ENCODE results near the gene GAS6.

The GAS6 gene

DNA sequence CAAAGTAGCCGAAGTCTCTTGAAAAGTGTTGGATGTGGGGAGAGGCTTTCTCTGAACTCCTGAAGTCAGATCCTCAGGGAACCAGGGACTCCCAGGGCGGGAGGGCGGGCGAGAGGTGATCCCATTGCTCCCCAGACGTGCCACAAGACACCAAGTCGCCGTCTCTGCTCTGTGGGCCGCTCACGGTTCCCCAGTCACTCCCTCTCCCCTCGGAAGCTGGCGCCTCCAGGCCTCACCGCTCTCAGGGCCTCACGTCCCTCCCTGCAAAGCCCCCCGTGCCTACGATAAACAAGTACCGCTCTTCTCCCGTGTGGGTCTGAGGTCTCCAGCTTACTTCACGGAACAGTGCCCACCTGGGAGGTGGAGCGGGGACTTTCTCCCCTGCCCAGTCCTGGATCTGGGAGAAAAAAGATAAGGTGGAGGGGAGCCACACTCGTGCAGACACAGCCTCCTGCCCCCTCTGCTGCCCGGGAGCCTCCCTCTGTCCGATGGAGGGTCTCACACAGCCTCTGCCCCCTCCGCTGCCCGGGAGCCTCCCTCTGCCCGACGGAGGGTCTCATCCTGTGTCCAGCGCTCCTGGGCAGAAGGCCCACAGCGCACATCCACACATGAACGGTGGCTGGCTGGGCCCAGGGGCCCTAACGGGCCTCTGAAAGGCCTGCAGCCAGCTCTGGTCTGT lies 50.7 kb downstream of the GAS6 start:
- TF ChIP-seq, protein P1, sequence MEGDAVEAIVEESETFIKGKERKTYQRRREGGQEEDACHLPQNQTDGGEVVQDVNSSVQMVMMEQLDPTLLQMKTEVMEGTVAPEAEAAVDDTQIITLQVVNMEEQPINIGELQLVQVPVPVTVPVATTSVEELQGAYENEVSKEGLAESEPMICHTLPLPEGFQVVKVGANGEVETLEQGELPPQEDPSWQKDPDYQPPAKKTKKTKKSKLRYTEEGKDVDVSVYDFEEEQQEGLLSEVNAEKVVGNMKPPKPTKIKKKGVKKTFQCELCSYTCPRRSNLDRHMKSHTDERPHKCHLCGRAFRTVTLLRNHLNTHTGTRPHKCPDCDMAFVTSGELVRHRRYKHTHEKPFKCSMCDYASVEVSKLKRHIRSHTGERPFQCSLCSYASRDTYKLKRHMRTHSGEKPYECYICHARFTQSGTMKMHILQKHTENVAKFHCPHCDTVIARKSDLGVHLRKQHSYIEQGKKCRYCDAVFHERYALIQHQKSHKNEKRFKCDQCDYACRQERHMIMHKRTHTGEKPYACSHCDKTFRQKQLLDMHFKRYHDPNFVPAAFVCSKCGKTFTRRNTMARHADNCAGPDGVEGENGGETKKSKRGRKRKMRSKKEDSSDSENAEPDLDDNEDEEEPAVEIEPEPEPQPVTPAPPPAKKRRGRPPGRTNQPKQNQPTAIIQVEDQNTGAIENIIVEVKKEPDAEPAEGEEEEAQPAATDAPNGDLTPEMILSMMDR (IDR thresholded peaks at IDR 0.05; ENCODE audit: borderline replicate concordance, extremely low read depth, low read length, poor library complexity, severe bottlenecking): no peak
- TF ChIP-seq EZH2 (IDR thresholded peaks at IDR 0.05; ENCODE audit: borderline replicate concordance, low read depth, low read length, severe bottlenecking): no peak
- H3K4me2 ChIP-seq (ENCODE audit: insufficient read depth, low read length): no peak overlapping the region
- H3K4me3 ChIP-seq (ENCODE audit: low read depth in 1 of 2, low read length in 2 of 2): no peak overlapping the region
- no peak overlapping the region for H3K27ac ChIP-seq (ENCODE audit: low read length)
- H2AFZ ChIP-seq (ENCODE audit: low read depth, low read length): no peak overlapping the region
- DNase-seq (no peak), ATAC-seq (ENCODE audit: insufficient read depth, low read depth) (no peak)
- H3K9ac ChIP-seq (ENCODE audit: low read depth, low read length): no peak overlapping the region
- H3K27me3 ChIP-seq (ENCODE audit: insufficient read depth, low read length, poor library complexity): no peaks in the 10 kb centered on the region
- no peaks in the 10 kb centered on the region for H3K79me2 ChIP-seq (ENCODE audit: insufficient read depth, low read length)
- H4K20me1 ChIP-seq (ENCODE audit: insufficient read depth, low read length): peaks cover 8% of the 10 kb centered on the region
- 0 out of 2 replicates have a peak, but pooled peaks cover 3% of the 10 kb centered on the region for H3K4me1 ChIP-seq (ENCODE audit: insufficient read depth, low read length)
- H3K9me3 ChIP-seq (ENCODE audit: insufficient read depth, low read length, severe bottlenecking): peaks cover 15% of the 10 kb centered on the region
- H3K36me3 ChIP-seq (ENCODE audit: insufficient read depth, low read length): no peaks in the 10 kb centered on the region

DNA sequence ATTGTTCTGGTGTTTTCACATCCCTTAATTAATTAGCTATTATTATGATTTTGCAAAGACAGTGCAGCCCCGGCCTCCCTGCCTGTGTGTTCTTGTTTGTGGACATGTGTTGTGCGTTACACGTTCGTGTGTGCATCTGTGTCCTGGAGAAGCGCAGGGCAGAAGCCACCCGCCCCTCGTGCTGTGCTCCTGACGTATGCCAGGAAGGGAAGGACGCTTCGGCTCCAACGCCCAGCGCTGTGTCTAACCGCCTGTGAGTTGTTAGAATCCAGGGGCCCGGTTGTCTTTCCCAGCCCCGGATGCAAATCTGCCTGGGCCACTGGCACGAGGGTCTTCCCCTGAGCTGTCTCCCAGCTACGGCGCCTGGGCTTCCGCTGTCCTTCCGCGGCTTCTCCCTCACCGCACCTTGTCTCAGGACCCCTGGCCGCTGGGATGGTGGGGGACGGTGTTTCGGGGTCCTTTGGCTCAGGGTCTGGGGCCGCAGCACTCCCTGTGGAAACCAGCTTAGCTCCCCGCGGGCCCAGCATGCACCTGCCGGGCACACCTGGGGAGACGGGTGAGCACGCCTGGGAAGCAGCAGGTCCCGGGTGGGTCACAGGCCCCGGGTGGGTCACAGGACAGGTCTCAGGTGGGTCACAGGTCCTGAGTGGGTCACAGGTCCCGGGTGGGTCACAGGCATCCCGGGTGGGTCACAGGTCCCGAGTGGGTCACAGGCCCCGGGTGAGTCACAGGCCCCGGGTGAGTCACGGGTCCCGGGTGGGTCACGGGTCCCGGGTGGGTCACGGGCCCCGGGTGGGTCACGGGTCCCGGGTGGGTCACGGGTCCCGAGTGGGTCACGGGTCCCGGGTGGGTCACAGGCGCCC lies 51.5 kb downstream of the GAS6 start:
- H3K27ac ChIP-seq (ENCODE audit: low read length): no peak overlapping the region
- no peaks in the 10 kb centered on the region for H3K27me3 ChIP-seq (ENCODE audit: insufficient read depth, low read length, poor library complexity)
- H3K9ac ChIP-seq (ENCODE audit: low read depth, low read length): no peak overlapping the region
- H3K79me2 ChIP-seq (ENCODE audit: insufficient read depth, low read length): no peaks in the 10 kb centered on the region
- H2AFZ ChIP-seq (ENCODE audit: low read depth, low read length): no peak overlapping the region
- H3K4me3 ChIP-seq (ENCODE audit: low read depth in 1 of 2, low read length in 2 of 2): no peak overlapping the region
- H3K36me3 ChIP-seq (ENCODE audit: insufficient read depth, low read length): no peaks in the 10 kb centered on the region
- TF ChIP-seq EZH2 (IDR thresholded peaks at IDR 0.05; ENCODE audit: borderline replicate concordance, low read depth, low read length, severe bottlenecking): no peak
- TF ChIP-seq, protein P1 (IDR thresholded peaks at IDR 0.05; ENCODE audit: borderline replicate concordance, extremely low read depth, low read length, poor library complexity, severe bottlenecking): no peak
- no peak overlapping the region for H3K4me2 ChIP-seq (ENCODE audit: insufficient read depth, low read length)
- ATAC-seq (ENCODE audit: insufficient read depth, low read depth): no peak
- peaks cover 8% of the 10 kb centered on the region for H4K20me1 ChIP-seq (ENCODE audit: insufficient read depth, low read length)
- H3K9me3 ChIP-seq (ENCODE audit: insufficient read depth, low read length, severe bottlenecking): peaks cover 20% of the 10 kb centered on the region
- 0 out of 2 replicates have a peak, but pooled peaks cover 3% of the 10 kb centered on the region for H3K4me1 ChIP-seq (ENCODE audit: insufficient read depth, low read length)
- no peak for DNase-seq

DNA sequence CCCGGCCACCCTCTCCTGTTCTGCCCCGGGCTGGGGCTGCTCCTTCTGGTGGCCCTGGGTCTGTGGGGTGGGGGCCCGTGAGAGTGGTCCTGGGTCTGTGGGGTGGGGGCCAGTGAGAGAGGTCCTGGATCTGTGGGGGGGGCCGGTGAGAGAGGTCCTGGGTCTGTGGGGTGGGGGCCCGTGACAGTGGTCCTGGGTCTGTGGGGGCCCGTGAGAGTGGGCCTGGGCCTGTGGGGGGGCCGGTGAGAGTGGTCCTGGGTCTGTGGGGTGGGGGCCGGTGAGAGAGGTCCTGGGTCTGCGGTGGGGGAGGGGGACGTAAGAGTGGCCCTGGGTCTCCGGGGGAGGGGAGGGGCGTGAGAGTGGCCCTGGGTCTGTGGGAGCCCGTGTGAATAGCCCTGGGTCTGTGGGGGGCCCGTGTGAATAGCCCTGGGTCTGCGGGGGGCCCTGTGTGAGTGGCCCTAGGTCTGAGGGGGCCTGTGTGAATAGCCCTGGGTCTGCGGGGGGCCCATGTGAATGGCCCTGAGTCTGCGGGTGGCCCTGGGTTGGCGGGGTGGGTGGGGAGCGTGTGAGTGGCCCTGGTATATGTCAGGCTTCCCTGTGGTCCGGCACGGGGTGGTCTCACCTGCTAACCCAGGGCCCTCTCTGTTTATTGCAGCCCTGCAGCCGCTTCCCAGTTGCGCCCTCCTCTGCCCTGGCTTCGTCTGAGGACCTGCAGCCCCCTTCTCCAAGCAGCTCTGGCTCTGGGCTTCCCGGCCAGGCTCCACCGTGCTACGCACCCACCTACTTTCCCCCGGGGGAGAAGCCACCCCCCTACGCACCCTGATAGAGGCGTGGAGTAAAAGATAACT lies 52.6 kb downstream of the GAS6 start:
- Histone ChIP-seq H3K36me3 (ENCODE audit: insufficient read depth, low read length) (no peaks in the 10 kb centered on the region), H3K27me3 (ENCODE audit: insufficient read depth, low read length, poor library complexity) (no peaks in the 10 kb centered on the region), H3K9ac (ENCODE audit: low read depth, low read length) (no peak overlapping the region), H2AFZ (ENCODE audit: low read depth, low read length) (no peak overlapping the region), H3K79me2 (ENCODE audit: insufficient read depth, low read length) (no peaks in the 10 kb centered on the region), H4K20me1 (ENCODE audit: insufficient read depth, low read length) (peaks cover 3% of the 10 kb centered on the region; the same call in 1 of the 2 replicates), H3K4me1 (ENCODE audit: insufficient read depth, low read length) (no peaks in the 10 kb centered on the region), H3K4me3 (ENCODE audit: low read depth in 1 of 2, low read length in 2 of 2) (no peak overlapping the region), H3K4me2 (ENCODE audit: insufficient read depth, low read length) (no peak overlapping the region), H3K27ac (ENCODE audit: low read length) (no peak overlapping the region), H3K9me3 (ENCODE audit: insufficient read depth, low read length, severe bottlenecking) (peaks cover 21% of the 10 kb centered on the region)
- DNase-seq (no peak), ATAC-seq (ENCODE audit: insufficient read depth, low read depth) (no peak)
- no peak for TF ChIP-seq EZH2 (IDR thresholded peaks at IDR 0.05; ENCODE audit: borderline replicate concordance, low read depth, low read length, severe bottlenecking)
- TF ChIP-seq, protein P1 (IDR thresholded peaks at IDR 0.05; ENCODE audit: borderline replicate concordance, extremely low read depth, low read length, poor library complexity, severe bottlenecking): no peak

All from DND-41 (cell line).